H9 (cell line): ENCODE data around the gene TLCD3A. TPM values are rescaled to one million over a fixed set of nuclear protein-coding genes. Genes with fewer than 3 reads are reported as not detected.
"Not testable (repeated sequence)": the region's sequence is repeated elsewhere in the genome, so short reads cannot be mapped to it uniquely, and the experiment has no call there.

ENCODE experiments used
- DNase-seq: peaks from one replicate; pipeline ENCODE4 v3.0.0-alpha.2; 2017
- H2AFZ ChIP-seq: one replicate; pipeline ENCODE4 v1.6.1; 2013; ENCODE audit warnings: mild to moderate bottlenecking, low read length, control low read depth, moderate library complexity
- H2AK5ac ChIP-seq: 2 replicates; pipeline ENCODE4 v1.6.1; 2013; ENCODE audit warnings: low read length, control low read depth, mixed read lengths; ENCODE audit not compliant: insufficient read length
- H2BK120ac ChIP-seq: one replicate; pipeline ENCODE4 v1.6.1; 2013; ENCODE audit warnings: low read depth, mild to moderate bottlenecking, low read length, control low read depth, inconsistent platforms; ENCODE audit not compliant: poor library complexity, severe bottlenecking
- H2BK12ac ChIP-seq: 2 replicates; pipeline ENCODE4 v1.6.1; 2013; ENCODE audit warnings: low read length, control low read depth, mixed read lengths, low read depth; ENCODE audit not compliant: insufficient read length
- H2BK15ac ChIP-seq: 2 replicates; pipeline ENCODE4 v1.6.1; 2013; ENCODE audit warnings: low read depth, low read length, control low read depth
- H2BK20ac ChIP-seq: one replicate; pipeline ENCODE4 v1.6.1; 2013; ENCODE audit warnings: low read depth, mild to moderate bottlenecking, low read length, control low read depth, inconsistent platforms; ENCODE audit not compliant: poor library complexity, severe bottlenecking
- H2BK5ac ChIP-seq: 2 replicates; pipeline ENCODE4 v1.6.1; 2013; ENCODE audit warnings: low read length, control low read depth, mixed read lengths; ENCODE audit not compliant: insufficient read length
- H3K14ac ChIP-seq: 2 replicates; pipeline ENCODE4 v1.6.1; 2013; ENCODE audit warnings: low read length, control low read depth; ENCODE audit not compliant: insufficient read depth
- H3K18ac ChIP-seq: 2 replicates; pipeline ENCODE4 v1.6.1; 2013; ENCODE audit warnings: low read depth, mild to moderate bottlenecking, mixed read lengths, low read length, control low read depth; ENCODE audit not compliant: insufficient read length
- H3K23ac ChIP-seq: 2 replicates; pipeline ENCODE4 v1.6.1; 2013; ENCODE audit warnings: low read length, control low read depth, mixed read lengths, low read depth; ENCODE audit not compliant: insufficient read length
- H3K23me2 ChIP-seq: 2 replicates; pipeline ENCODE4 v1.6.1; 2013; ENCODE audit warnings: low read depth, mild to moderate bottlenecking, mixed read lengths, low read length, control low read depth; ENCODE audit not compliant: insufficient read length, poor library complexity, severe bottlenecking
- H3K27ac ChIP-seq: 2 replicates; pipeline ENCODE4 v1.5.1; 2013; ENCODE audit warnings: low read length, control low read depth, mixed read lengths, low read depth; ENCODE audit not compliant: insufficient read length
- H3K27me3 ChIP-seq: 2 replicates; pipeline ENCODE4 v1.6.1; 2013; ENCODE audit warnings: low read length, control low read depth, inconsistent platforms; ENCODE audit not compliant: insufficient read depth
- H3K4ac ChIP-seq: 2 replicates; pipeline ENCODE4 v1.6.1; 2013; ENCODE audit warnings: low read depth, mild to moderate bottlenecking, control low read depth, inconsistent platforms, low read length, moderate library complexity
- H3K4me1 ChIP-seq: 2 replicates; pipeline ENCODE4 v1.6.1; 2013; ENCODE audit warnings: low read length, control low read depth, inconsistent platforms; ENCODE audit not compliant: insufficient read depth
- H3K4me2 ChIP-seq: 2 replicates; pipeline ENCODE4 v1.6.1; 2013; ENCODE audit warnings: low read length, control low read depth, mixed read lengths; ENCODE audit not compliant: insufficient read length, insufficient read depth
- H3K56ac ChIP-seq: 2 replicates; pipeline ENCODE4 v1.6.1; 2013; ENCODE audit warnings: low read depth, mild to moderate bottlenecking, mixed read lengths, low read length, control low read depth; ENCODE audit not compliant: insufficient read length
- H3K79me1 ChIP-seq: 2 replicates; pipeline ENCODE4 v1.6.1; 2013; ENCODE audit warnings: low read depth, mild to moderate bottlenecking, moderate library complexity, low read length, control low read depth, inconsistent platforms; ENCODE audit not compliant: insufficient read depth, poor library complexity, severe bottlenecking
- H3K79me2 ChIP-seq: 2 replicates; pipeline ENCODE4 v1.6.1; 2013; ENCODE audit warnings: low read length, control low read depth, inconsistent platforms; ENCODE audit not compliant: insufficient read depth
- H3K9ac ChIP-seq: 2 replicates; pipeline ENCODE4 v1.6.1; 2013; ENCODE audit warnings: low read length, control low read depth, mixed read lengths; ENCODE audit not compliant: insufficient read length; ENCODE audit errors: extremely low read depth
- H3K9me3 ChIP-seq: one replicate; pipeline ENCODE4 v1.6.1; 2013; ENCODE audit warnings: low read depth, low read length, inconsistent platforms; ENCODE audit not compliant: control insufficient read depth
- H3T11ph ChIP-seq: one replicate; pipeline ENCODE4 v1.6.1; 2013; ENCODE audit warnings: mild to moderate bottlenecking, low read length, control low read depth, inconsistent platforms
- H4K20me1 ChIP-seq: one replicate; pipeline ENCODE4 v1.6.1; 2013; ENCODE audit not compliant: control insufficient read depth, insufficient read length, insufficient read depth
- H4K5ac ChIP-seq: 2 replicates; pipeline ENCODE4 v1.6.1; 2013; ENCODE audit warnings: low read depth, mild to moderate bottlenecking, mixed read lengths, low read length, control low read depth; ENCODE audit not compliant: insufficient read length
- H4K8ac ChIP-seq: replicated peaks from 2 replicates; pipeline ENCODE4 v1.6.1; 2013; ENCODE audit warnings: low read length, control low read depth, mixed read lengths, low read depth; ENCODE audit not compliant: insufficient read length
- H4K91ac ChIP-seq: 2 replicates; pipeline ENCODE4 v1.6.1; 2013; ENCODE audit warnings: low read depth, mild to moderate bottlenecking, moderate library complexity, mixed read lengths, low read length, control low read depth; ENCODE audit not compliant: insufficient read length
- H3K27ac Mint-ChIP-seq, 3 experiments: 2 replicates in 2 of 3; 3 replicates in 1 of 3; pipeline ENCODE4 v1.8.0; 2020 to 2021; ENCODE audit warnings: mixed read lengths in 3 of 3, mild to moderate bottlenecking in 1 of 3, moderate library complexity in 1 of 3
- H3K27me3 Mint-ChIP-seq: 2 replicates; pipeline ENCODE4 v1.8.0; 2021; ENCODE audit warnings: low read depth, mild to moderate bottlenecking, moderate library complexity, mixed read lengths
- H3K36me3 Mint-ChIP-seq, 3 experiments: 2 replicates in 2 of 3; 3 replicates in 1 of 3; pipeline ENCODE4 v1.8.0; 2020 to 2021; ENCODE audit warnings: low read depth in 3 of 3, mixed read lengths in 3 of 3; ENCODE audit not compliant: insufficient read depth in 1 of 3
- H3K4me1 Mint-ChIP-seq, 2 experiments: 2 replicates each; pipeline ENCODE4 v1.8.0; 2020; ENCODE audit warnings: mixed read lengths in 2 of 2
- H3K4me3 Mint-ChIP-seq, 2 experiments: 2 replicates in 1 of 2; 3 replicates in 1 of 2; pipeline ENCODE4 v1.8.0; 2020 to 2021; ENCODE audit warnings: mild to moderate bottlenecking in 2 of 2, mixed read lengths in 2 of 2, moderate library complexity in 1 of 2
- H3K9me3 Mint-ChIP-seq, 2 experiments: 2 replicates in 1 of 2; 3 replicates in 1 of 2; pipeline ENCODE4 v1.8.0; 2020; ENCODE audit warnings: mild to moderate bottlenecking in 2 of 2, mixed read lengths in 2 of 2, moderate library complexity in 1 of 2
- CTCF ChIP-seq: fragments of 200-600 bp; sonication (generic); conservative IDR thresholded peaks from 3 replicates; pipeline ENCODE4 v1.8.0; 2021; ENCODE audit warnings: antibody characterized with exemption, mild to moderate bottlenecking
- WGBS: extraction: QIAGEN DNeasy Blood & Tissue Kit; methylation state at CpG from one replicate; pipeline ENCODE4 v1.1.7; 2013; ENCODE audit warnings: missing lambda C conversion rate, low lambda C conversion rate, mixed read lengths; ENCODE audit not compliant: insufficient read length; ENCODE audit errors: extremely low coverage; 5-methylcytosine and 5-hydroxymethylcytosine counted together
- total RNA-seq: library from RNA; stranded (reverse); gene quantifications from 2 replicates; pipeline ENCODE4 v1.2.1, GENCODE V29; 2021

The TLCD3A gene
- total RNA-seq, 1 experiment from 2014 or later, result 29.6 TPM

- no peak overlapping the region for H3K27ac ChIP-seq
- peaks cover 4% of the 10 kb centered on the region for H3K23me2 ChIP-seq
- Mint-ChIP-seq H3K27me3 (no peaks in the 10 kb centered on the region), H3K27ac (no peak overlapping the region; a peak in 1 of 7 replicates), H3K9me3 (peaks cover 15 to 23% of the 10 kb centered on the region in 2 experiments), H3K4me1 (peaks cover 12 to 13% of the 10 kb centered on the region in 2 experiments), H3K4me3 (no peak overlapping the region), H3K36me3 (peaks cover 63 to 88% (median 82%) of the 10 kb centered on the region in 3 experiments)
- no peak overlapping the region for H2AK5ac ChIP-seq
- peaks cover 3% of the 10 kb centered on the region for H3K79me1 ChIP-seq
- TF ChIP-seq CTCF, result no peak
- H2BK20ac ChIP-seq, result no peak overlapping the region
- no peak overlapping the region for H2BK120ac ChIP-seq
- H3K18ac ChIP-seq, result no peak overlapping the region
- no peak overlapping the region for H4K91ac ChIP-seq
- H3K4me1 ChIP-seq, result no peaks in the 10 kb centered on the region
- H3K9ac ChIP-seq, result no peak overlapping the region
- peaks cover 3% of the 10 kb centered on the region for H4K20me1 ChIP-seq
- no peak overlapping the region for H3K4ac ChIP-seq
- no peaks in the 10 kb centered on the region for H3K9me3 ChIP-seq
- H3T11ph ChIP-seq, result no peak overlapping the region
- H4K8ac ChIP-seq, result no peak overlapping the region
- no peak overlapping the region for H3K23ac ChIP-seq
- WGBS, result no CpG with 5 or more reads among the region's 38 CpGs
- H3K4me2 ChIP-seq, result no peak overlapping the region
- no peaks in the 10 kb centered on the region for H3K27me3 ChIP-seq
- H2BK5ac ChIP-seq, result no peak overlapping the region
- H3K14ac ChIP-seq, result no peak overlapping the region
- H3K79me2 ChIP-seq, result peaks cover 9% of the 10 kb centered on the region; the same call in 1 of the 2 replicates
- no peak overlapping the region for H2AFZ ChIP-seq
- no peak overlapping the region for H2BK12ac ChIP-seq
- no peak overlapping the region for H3K56ac ChIP-seq
- no peak overlapping the region for H4K5ac ChIP-seq
- DNase-seq, result no peak
- no peak overlapping the region for H2BK15ac ChIP-seq
These were observed 14.6 kb downstream of the TLCD3A start for GRCh38 chr17:746783-747629.

GRCh38 chr17:748604-749003, 16.2 kb downstream of the TLCD3A start:
- not testable (repeated sequence) for H3K27ac Mint-ChIP-seq, H2BK20ac ChIP-seq, H3K4me2 ChIP-seq, H2AK5ac ChIP-seq, H3K79me1 ChIP-seq, H3K14ac ChIP-seq, H2AFZ ChIP-seq, H3K9me3 ChIP-seq, H3K56ac ChIP-seq, H4K5ac ChIP-seq, H4K91ac ChIP-seq, H3K9ac ChIP-seq, H3T11ph ChIP-seq, H3K4ac ChIP-seq, H2BK15ac ChIP-seq, H3K18ac ChIP-seq, H4K20me1 ChIP-seq, H3K23ac ChIP-seq, H3K27me3 ChIP-seq, H3K4me3 Mint-ChIP-seq, H3K27ac ChIP-seq, H3K23me2 ChIP-seq, H3K79me2 ChIP-seq, H3K27me3 Mint-ChIP-seq, H2BK5ac ChIP-seq, H3K4me1 ChIP-seq, H4K8ac ChIP-seq, DNase-seq, H2BK120ac ChIP-seq, H2BK12ac ChIP-seq
- Mint-ChIP-seq H3K36me3 (peaks cover 63 to 72% (median 67%) of the 10 kb centered on the region in 3 experiments), H3K4me1 (peaks cover 17 to 18% of the 10 kb centered on the region in 2 experiments), H3K9me3 (peaks cover 15 to 24% of the 10 kb centered on the region in 2 experiments)
- WGBS, result no CpG with 5 or more reads among the region's 4 CpGs
